ENCODE results near the gene NOTCH3.

Gene NOTCH3

GRCh38 chr19:15177269-15178116 lies 23.3 kb downstream of the NOTCH3 start:
- DNase-seq (ENCODE audit: low read depth) = peak; percentile 73
- H3K4me3 ChIP-seq (ENCODE audit: low read length) = no peak overlapping the region
- TF ChIP-seq, protein P1, sequence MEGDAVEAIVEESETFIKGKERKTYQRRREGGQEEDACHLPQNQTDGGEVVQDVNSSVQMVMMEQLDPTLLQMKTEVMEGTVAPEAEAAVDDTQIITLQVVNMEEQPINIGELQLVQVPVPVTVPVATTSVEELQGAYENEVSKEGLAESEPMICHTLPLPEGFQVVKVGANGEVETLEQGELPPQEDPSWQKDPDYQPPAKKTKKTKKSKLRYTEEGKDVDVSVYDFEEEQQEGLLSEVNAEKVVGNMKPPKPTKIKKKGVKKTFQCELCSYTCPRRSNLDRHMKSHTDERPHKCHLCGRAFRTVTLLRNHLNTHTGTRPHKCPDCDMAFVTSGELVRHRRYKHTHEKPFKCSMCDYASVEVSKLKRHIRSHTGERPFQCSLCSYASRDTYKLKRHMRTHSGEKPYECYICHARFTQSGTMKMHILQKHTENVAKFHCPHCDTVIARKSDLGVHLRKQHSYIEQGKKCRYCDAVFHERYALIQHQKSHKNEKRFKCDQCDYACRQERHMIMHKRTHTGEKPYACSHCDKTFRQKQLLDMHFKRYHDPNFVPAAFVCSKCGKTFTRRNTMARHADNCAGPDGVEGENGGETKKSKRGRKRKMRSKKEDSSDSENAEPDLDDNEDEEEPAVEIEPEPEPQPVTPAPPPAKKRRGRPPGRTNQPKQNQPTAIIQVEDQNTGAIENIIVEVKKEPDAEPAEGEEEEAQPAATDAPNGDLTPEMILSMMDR (IDR thresholded peaks at IDR 0.05; ENCODE audit: insufficient read depth, low read depth, low read length, missing control alignments) = peak; percentile 62

DNA sequence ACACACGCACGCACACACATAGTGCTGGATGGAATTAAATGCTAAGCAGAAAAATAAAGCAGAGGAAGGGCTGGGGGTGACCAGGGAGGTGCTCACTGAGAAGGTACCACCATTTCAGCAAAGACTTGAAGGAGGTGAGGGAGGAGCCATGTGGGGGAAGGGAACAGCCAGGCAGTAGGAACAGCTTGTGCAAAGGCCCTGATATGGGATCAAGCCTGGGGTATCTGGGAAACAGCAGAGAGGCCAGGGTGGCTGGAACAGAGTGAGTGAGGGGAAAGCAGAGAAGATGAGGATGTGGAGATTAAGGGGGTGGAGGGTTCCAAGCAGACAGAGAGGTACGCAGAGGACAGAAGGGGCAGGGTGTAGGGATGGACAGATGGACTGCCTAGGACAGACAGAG lies 25.2 kb downstream of the NOTCH3 start:
- TF ChIP-seq, protein P1 (IDR thresholded peaks at IDR 0.05; ENCODE audit: insufficient read depth, low read depth, low read length, missing control alignments) = no peak
- no peak for DNase-seq (ENCODE audit: low read depth)

GRCh38 chr19:15173746-15174404 lies 26.9 kb downstream of the NOTCH3 start:
- no peak for DNase-seq (ENCODE audit: low read depth)
- no peak overlapping the region for H3K4me3 ChIP-seq (ENCODE audit: low read length)
- TF ChIP-seq, protein P1 (IDR thresholded peaks at IDR 0.05; ENCODE audit: insufficient read depth, low read depth, low read length, missing control alignments) = peak; percentile 8

More for the DNA sequence above, 25.2 kb downstream of the NOTCH3 start:
- H3K4me3 ChIP-seq (ENCODE audit: low read length) = no peak overlapping the region

DNA sequence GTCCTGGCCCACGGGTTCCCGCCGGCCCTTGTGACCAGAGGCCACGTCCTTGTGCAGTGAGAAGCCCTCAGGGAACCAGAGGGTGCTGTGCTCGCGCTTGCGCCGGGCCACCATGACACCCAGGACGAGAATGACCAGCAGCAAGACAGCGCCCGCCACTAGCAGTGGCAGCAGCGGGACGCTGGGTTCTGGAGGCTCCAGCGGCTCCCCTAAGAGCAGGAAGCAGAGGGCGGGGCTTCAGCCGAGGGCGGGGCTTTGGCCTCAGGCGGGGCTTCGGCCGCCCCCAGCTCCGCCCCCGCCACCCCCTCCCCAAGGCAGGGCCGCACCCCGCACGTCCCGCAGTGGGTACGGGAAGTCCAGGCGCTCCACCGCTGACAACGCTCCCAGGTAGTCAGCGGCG lies 30.4 kb downstream of the NOTCH3 start:
- DNase-seq (ENCODE audit: low read depth) = no peak
- no peak overlapping the region for H3K4me3 ChIP-seq (ENCODE audit: low read length)

GRCh38 chr19:15169541-15170285 lies 31.1 kb downstream of the NOTCH3 start:
- no peak for DNase-seq (ENCODE audit: low read depth)

More for the DNA sequence above, 30.4 kb downstream of the NOTCH3 start:
- TF ChIP-seq, protein P1 (IDR thresholded peaks at IDR 0.05; ENCODE audit: insufficient read depth, low read depth, low read length, missing control alignments) = no peak

DNA sequence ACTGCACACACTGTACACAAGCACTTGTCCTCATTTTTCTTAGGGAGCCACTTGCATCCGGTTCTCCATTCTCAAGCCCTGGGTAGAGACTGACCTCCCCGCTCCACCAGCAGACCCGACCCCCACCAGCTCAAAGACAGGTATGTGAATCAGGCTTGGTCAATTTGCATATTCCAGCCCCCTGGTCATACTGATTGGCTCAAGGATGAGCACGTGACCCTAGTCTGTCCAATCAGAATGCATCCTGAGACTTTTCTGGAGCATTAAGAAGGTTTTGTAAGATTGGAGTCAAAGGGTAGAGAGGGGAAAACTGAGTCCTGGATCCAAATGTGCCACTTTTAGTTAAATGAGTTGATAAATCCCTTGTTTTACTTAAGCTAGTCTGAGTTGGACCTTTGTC lies 34.1 kb downstream of the NOTCH3 start:
- no peak for DNase-seq (ENCODE audit: low read depth)
- H3K4me3 ChIP-seq (ENCODE audit: low read length) = no peak overlapping the region
- TF ChIP-seq, protein P1 (IDR thresholded peaks at IDR 0.05; ENCODE audit: insufficient read depth, low read depth, low read length, missing control alignments) = no peak

More at GRCh38 chr19:15169541-15170285, 31.1 kb downstream of the NOTCH3 start:
- H3K4me3 ChIP-seq (ENCODE audit: low read length) = no peak overlapping the region
- TF ChIP-seq, protein P1 (IDR thresholded peaks at IDR 0.05; ENCODE audit: insufficient read depth, low read depth, low read length, missing control alignments) = no peak

Measured in epithelial cell of esophagus (primary cell).